Neutrophil (primary cell): ENCODE data around the gene SHKBP1.

Source experiments
- H3K27ac ChIP-seq: fragments of 200-600 bp; sonication (generic); 2 replicates; pipeline ENCODE4 v1.5.1; 2016; ENCODE audit warnings: mild to moderate bottlenecking, moderate library complexity
- H3K27me3 ChIP-seq: fragments of 200-600 bp; sonication (generic); 2 replicates; pipeline ENCODE4 v1.6.0; 2016; ENCODE audit warnings: mild to moderate bottlenecking
- H3K36me3 ChIP-seq: fragments of 200-600 bp; sonication (generic); 2 replicates; pipeline ENCODE4 v1.5.1; 2017
- H3K4me1 ChIP-seq, 2 experiments: fragments of 200-600 bp in 1 of 2; sonication (generic) in 1 of 2; 1 replicate in 1 of 2; 2 replicates in 1 of 2; pipeline versions ENCODE4 v1.5.1 to v1.6.1; 2013 to 2016; ENCODE audit warnings: low read depth in 1 of 2, low read length in 1 of 2, mild to moderate bottlenecking in 1 of 2, moderate library complexity in 1 of 2; ENCODE audit not compliant: control insufficient read depth in 1 of 2, insufficient read depth in 1 of 2
- H3K4me3 ChIP-seq, 2 experiments: fragments of 200-600 bp in 1 of 2; sonication (generic) in 1 of 2; 1 replicate in 1 of 2; 2 replicates in 1 of 2; pipeline ENCODE4 v1.5.1; 2013 to 2016; ENCODE audit warnings: low read depth in 1 of 2, low read length in 1 of 2, mild to moderate bottlenecking in 1 of 2, moderate library complexity in 1 of 2
- H3K9me3 ChIP-seq: fragments of 200-600 bp; sonication (generic); 2 replicates; pipeline ENCODE4 v1.5.1; 2016
- TF ChIP-seq, protein P1 (sequence below): fragments of 200-600 bp; sonication (generic); IDR thresholded peaks from 2 replicates; pipeline ENCODE4 v1.5.1; 2016; ENCODE audit warnings: antibody characterized with exemption

The SHKBP1 gene

DNA sequence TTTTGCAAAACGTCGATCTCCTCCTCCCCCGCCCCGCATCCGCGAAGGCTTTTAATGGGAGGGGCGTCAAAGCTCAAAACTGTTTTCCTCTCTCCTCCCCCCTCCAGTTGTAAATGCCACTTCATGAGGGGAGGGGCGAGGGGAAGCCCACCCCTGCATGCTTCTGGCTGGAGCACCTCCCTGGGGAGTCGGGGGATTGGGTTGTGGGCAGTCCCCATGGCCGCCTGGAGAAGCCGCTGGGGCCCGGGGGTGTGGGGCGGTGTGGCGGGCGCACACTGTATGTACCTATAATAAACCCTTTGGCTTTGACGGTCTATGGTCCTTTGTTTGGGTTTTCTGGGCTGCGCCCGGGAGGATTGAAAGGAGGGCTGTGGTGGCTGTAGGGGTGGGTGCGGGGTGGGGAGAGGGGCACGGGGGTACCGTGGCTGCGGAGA is 505 bp upstream of the SHKBP1 start:
- Histone ChIP-seq H3K4me1 (peaks cover 52 to 64% of the 10 kb centered on the region in 2 experiments), H3K27me3 (peaks cover 10% of the 10 kb centered on the region), H3K4me3 (peak overlapping the region; percentile 89 to 97), H3K27ac (peak overlapping the region; percentile 99), H3K9me3 (no peaks in the 10 kb centered on the region), H3K36me3 (peaks cover 34% of the 10 kb centered on the region)
- TF ChIP-seq, protein P1, sequence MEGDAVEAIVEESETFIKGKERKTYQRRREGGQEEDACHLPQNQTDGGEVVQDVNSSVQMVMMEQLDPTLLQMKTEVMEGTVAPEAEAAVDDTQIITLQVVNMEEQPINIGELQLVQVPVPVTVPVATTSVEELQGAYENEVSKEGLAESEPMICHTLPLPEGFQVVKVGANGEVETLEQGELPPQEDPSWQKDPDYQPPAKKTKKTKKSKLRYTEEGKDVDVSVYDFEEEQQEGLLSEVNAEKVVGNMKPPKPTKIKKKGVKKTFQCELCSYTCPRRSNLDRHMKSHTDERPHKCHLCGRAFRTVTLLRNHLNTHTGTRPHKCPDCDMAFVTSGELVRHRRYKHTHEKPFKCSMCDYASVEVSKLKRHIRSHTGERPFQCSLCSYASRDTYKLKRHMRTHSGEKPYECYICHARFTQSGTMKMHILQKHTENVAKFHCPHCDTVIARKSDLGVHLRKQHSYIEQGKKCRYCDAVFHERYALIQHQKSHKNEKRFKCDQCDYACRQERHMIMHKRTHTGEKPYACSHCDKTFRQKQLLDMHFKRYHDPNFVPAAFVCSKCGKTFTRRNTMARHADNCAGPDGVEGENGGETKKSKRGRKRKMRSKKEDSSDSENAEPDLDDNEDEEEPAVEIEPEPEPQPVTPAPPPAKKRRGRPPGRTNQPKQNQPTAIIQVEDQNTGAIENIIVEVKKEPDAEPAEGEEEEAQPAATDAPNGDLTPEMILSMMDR: no peak

DNA sequence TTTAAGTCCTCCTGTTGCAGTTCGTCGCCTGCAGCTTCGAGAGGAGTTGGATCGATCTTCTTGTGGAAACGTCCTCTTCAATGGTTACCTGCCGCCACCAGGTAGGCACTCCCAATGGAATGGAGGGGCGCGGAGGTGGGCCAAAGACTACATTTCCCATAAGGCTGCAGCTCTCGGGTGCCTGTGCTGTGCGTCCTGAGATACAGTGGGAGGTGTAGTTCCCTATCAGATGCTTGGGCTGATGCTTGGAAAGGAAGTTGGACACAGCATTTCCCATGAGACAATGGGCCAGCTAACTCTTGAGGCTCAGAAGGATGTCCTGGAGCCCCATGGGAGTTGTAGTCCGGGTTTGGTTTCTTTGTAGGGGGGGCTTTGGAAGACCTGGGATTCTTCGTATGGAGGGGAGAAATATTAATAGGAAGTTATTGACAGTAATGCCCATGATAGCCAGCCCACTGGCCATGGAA is 1.8 kb downstream of the SHKBP1 start:
- H3K9me3 ChIP-seq: no peaks in the 10 kb centered on the region
- peak overlapping the region; percentile 89 to 97 for H3K4me3 ChIP-seq
- peaks cover 57% of the 10 kb centered on the region for H3K36me3 ChIP-seq
- peaks cover 50 to 62% of the 10 kb centered on the region in 2 experiments for H3K4me1 ChIP-seq
- H3K27me3 ChIP-seq: no peaks in the 10 kb centered on the region
- peak overlapping the region; percentile 99 for H3K27ac ChIP-seq
- TF ChIP-seq, protein P1: no peak

DNA sequence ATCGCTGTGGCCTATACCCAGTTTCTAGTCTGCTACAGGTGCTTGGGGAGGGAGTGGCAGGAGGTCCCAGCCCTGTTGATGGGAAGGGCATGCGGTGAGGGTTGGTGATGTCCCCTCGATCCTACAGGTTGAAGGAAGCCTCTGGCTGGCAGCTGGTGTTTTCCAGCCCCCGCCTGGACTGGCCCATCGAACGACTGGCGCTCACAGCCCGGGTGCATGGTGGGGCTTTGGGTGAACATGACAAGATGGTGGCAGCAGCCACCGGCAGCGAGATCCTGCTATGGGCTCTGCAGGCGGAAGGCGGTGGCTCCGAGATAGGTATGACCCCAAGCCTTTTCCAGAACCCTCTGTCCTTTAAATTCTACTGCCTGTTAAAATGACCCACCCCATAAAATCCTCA is 3.9 kb downstream of the SHKBP1 start:
- H3K27me3 ChIP-seq: no peaks in the 10 kb centered on the region
- H3K9me3 ChIP-seq: no peaks in the 10 kb centered on the region
- peak overlapping the region; percentile 89 to 97 for H3K4me3 ChIP-seq
- H3K36me3 ChIP-seq: peaks cover 77% of the 10 kb centered on the region
- peak overlapping the region; percentile 99 for H3K27ac ChIP-seq
- peaks cover 54 to 65% of the 10 kb centered on the region in 2 experiments for H3K4me1 ChIP-seq
- TF ChIP-seq, protein P1: no peak

DNA sequence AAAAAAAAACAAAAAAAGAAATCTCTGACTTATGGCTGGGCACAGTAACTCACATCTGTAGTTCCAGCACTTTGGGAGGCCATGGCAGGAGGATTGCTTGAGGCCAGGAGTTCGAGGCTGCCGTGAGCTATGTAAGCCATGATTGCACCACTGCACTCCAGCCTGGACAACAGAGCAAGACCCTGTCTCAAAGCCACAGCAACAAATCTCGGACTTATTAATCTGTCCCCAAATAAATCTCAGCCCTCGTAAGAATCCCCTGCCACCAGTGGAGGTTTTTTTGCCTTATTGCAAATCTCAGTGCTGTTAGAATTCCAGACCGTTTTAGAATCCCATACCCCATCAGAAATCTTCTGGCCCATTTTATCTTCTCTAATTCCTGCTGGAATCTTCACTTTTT is 4.9 kb downstream of the SHKBP1 start:
- TF ChIP-seq, protein P1: no peak
- Histone ChIP-seq H3K36me3 (peaks cover 84% of the 10 kb centered on the region), H3K27me3 (no peaks in the 10 kb centered on the region), H3K27ac (peak overlapping the region; percentile 99), H3K4me1 (peaks cover 54 to 67% of the 10 kb centered on the region in 2 experiments), H3K9me3 (no peaks in the 10 kb centered on the region), H3K4me3 (no peak overlapping the region)

DNA sequence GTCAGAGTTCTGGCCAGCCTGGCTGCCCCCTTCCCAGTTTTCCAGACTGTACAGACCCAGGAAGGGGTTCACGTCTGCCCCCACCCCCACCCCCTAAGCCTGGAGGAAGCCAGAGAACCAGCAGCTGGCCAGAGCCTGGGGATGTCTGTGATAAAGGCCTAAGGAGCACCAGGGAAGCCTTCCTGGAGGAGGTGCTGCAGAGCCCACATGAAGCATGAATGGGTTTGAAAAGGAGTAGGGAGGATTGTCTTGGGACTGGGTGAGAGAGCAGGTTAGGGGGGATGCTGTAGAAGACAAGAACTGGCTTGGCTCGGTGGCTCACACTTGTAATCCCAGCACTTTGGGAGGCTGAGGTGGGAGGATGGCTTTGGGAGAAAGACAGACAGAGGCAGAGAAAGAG is 5.8 kb downstream of the SHKBP1 start:
- no peaks in the 10 kb centered on the region for H3K27me3 ChIP-seq
- TF ChIP-seq, protein P1: no peak
- H3K4me3 ChIP-seq: no peak overlapping the region
- no peaks in the 10 kb centered on the region for H3K9me3 ChIP-seq
- peaks cover 54 to 69% of the 10 kb centered on the region in 2 experiments for H3K4me1 ChIP-seq
- no peak overlapping the region for H3K27ac ChIP-seq
- peaks cover 91% of the 10 kb centered on the region for H3K36me3 ChIP-seq

DNA sequence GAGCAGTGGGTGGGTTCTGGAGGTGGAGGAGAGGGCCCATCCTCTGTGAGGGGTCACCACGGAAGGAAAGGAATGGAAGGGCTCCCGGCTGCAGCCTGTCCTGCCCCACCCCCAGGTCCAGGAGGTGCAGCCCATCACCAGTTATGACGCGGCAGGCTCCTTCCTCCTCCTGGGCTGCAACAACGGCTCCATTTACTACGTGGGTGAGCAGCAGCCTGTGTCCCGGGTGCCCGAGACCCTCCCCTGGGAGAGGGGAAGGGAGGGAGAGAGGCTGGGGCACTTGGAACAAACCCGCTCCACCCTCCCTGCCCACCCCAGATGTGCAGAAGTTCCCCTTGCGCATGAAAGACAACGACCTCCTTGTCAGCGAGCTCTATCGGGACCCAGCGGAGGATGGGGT is 6.6 kb downstream of the SHKBP1 start:
- Histone ChIP-seq H3K27me3 (no peaks in the 10 kb centered on the region), H3K27ac (no peak overlapping the region), H3K4me3 (no peak overlapping the region), H3K36me3 (peaks cover 91% of the 10 kb centered on the region), H3K9me3 (no peaks in the 10 kb centered on the region), H3K4me1 (peaks cover 46 to 61% of the 10 kb centered on the region in 2 experiments)
- TF ChIP-seq, protein P1: no peak
